Embryonic facial prominence (tissue), 1 donor: ENCODE measurements around the gene DUSP11.
"Not testable (repeated sequence)": the region's sequence is repeated elsewhere in the genome, so short reads cannot be mapped to it uniquely, and the experiment has no call there.

Experiments
- DNase-seq: peaks from one replicate; pipeline ENCODE4 v3.0.0-alpha.2; 2016; ENCODE audit errors: extremely low spot score

The DUSP11 gene

DNA sequence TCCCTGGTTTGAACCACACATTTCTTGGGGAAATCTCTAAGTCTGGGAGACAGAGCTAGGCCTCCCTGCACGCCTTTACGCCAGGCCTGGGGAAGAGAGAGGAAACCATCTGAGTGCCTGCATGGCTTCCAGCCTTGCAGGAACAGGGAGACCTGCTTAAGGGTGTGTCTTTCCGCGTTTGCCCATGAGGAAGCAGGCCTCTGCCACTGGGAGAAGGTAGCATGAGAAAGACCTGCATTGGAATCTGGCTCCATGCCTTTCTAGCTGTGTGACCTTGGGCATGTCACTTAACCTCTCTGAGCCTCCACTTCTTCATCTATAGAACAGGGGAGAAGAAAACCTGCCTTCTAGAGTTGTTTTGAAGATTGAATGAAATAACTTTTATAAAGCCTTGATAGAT is 62.2 kb downstream of the DUSP11 start:
- not testable (repeated sequence) for DNase-seq

DNA sequence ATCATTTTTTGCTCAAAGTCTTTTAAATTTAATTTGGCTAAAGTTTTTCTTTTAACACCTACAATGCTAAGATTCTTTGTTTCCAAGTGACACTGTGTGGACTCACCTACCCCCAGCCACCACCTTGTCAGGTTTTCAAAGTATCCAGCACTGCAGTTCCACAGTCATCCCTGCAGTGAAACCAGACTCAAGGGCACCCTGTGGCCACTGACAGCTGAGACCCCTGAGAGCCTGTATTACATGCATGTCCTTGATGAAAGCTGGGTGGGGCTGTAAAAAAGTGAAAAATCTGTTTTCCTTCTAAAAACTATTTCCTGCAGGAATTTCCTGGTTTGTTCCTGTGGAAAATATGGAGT is 62.7 kb downstream of the DUSP11 start:
- no peak for DNase-seq

DNA sequence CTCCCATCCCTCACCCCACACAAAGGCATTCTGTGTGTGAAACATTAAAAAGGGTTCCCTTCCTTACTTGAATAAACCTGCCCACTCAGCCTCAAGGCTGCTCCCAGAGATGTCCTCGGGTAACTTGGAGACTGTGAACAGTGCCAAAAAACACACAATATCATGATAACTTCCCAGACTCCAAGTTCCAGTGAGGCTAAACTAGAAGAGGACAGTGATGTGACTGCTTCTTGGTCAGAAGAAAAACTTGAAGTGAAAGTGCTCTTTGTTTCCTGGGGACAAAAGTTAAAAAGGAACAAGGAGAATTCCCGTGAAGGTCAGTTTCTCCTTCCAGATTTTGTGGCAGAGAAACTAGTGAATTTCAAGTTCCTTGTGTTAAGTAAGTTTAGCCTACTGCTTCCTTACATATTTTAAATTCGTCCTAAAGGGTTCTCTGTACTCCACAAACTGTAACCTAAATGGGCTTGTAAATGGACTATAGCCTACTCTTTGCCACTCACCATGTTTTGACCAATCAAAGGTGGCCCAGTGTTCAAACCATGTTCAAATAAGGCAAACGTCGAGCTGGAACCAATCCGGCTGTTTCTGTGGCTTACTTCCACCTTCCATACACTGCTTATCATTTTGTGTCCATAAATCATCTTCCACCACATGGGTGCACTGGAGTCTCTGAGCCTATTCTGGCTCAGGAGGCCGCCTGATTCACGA is 63.2 kb downstream of the DUSP11 start:
- DNase-seq, result no peak

DNA sequence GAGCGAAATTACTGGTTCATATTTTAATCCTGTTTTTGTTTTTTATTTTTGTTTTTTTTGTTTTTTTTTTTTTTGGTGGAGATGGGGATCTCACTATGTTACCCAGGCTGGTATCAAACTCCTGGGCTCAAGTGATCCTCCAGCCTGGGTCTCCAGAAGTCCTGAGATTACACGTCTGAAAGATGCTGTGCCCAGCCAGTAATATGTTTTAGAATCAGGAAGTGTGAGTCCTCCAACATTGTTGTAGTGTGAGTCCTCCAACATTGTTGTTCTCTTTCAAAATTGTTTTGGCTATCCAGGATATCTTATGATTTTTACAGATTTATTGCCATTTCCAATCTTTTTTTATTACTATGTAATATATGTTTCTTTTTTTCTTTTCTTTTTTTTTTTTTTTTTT is 65.8 kb downstream of the DUSP11 start:
- no peak for DNase-seq
